Inferior parietal cortex (tissue), 1 donor: ENCODE data around the gene ZNF786.
"Not testable (repeated sequence)": the region's sequence is repeated elsewhere in the genome, so short reads cannot be mapped to it uniquely, and the experiment has no call there.

Source experiments
- DNase-seq: peaks from one replicate; pipeline ENCODE4 v3.0.0-alpha.2; 2016; ENCODE audit errors: extremely low spot score

Gene ZNF786

DNA sequence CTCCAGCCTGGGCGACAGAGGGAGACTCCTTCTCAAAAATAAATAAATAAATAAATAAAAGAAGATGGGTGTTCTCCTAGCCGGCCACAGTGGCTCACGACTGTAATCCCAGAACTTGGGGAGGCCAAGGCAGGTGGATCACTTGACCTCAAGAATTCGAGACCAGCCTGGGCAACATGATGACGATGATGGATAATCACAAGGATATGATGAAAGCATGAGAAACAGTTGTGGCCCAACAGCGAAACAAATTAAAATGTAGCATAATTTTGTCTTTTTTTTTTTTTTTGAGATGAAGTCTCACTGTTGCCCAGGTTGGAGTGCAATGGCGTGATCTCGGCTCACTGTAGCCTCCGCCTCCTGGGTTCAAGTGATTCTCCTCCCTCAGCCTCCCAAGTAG lies 12.9 kb downstream of the ZNF786 start:
- no peak for DNase-seq

DNA sequence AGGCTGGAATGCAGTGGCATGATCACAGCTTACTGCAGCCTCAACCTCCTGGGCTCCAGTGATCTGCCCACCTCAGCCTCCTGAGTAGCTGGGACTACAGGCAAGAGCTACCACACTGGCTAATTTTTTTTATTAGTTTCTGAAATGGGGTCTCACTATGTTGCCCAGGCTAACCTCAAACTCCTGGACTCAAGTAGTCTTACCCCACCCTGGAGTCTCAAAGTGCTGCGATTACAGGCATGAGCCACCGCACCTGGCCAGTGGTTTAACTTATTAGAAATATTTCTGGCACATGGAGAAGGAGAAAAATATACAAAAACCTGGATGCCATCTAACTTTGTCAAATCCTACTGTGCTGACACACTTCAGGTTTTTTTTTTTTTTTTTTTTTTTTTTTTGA lies 15.2 kb downstream of the ZNF786 start:
- no peak for DNase-seq

DNA sequence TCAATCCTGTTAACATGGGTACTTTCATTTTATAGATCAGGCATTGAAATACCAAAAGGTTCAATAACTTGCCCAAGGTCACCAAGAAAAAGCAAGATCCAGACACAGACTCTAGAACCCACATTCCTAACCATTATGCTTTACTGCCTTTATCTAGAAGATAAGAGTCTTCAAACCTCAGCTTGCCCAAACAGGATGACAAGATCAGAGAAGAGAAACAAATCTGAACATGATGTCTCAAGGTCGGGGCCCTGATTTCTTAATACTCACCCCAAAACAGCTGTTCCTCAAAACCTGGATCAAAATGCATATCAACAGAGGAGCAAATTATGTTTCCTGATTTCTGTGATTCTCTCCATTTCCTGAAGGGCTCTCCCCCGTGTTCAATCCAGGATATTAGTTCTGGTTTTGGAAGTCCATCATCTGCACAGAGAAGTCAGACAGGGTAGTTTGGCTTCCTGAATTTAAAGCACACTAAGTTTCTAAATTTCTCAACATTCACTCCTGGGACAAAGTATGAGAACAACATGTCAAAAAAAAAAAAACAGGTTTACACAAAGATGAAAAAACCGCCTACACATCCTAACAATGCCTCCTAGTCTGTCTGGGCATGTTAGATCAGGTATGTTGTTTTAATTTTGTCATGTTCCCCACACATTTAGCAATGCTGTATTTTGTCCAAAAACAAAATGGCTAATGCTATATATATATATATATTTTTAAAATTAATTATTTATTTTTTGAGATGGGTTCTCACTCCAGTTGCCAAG lies 16.2 kb downstream of the ZNF786 start:
- DNase-seq: no peak

DNA sequence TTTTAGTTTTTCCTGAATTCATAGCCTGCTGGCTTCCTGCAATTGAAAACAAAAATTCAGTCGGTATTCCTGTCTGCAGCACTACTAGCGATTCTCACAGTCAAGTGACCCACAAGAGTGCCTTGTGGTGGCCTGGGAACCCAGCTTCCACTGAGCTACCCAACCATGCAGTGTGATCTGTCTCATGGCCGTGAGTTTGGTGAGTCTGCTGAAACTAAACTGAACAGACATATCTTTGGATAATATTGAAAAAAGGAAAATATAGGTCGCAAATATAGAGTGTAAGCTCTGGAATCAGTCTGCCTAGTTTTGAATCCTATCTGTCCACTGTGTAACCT lies 18.1 kb downstream of the ZNF786 start:
- DNase-seq: no peak

DNA sequence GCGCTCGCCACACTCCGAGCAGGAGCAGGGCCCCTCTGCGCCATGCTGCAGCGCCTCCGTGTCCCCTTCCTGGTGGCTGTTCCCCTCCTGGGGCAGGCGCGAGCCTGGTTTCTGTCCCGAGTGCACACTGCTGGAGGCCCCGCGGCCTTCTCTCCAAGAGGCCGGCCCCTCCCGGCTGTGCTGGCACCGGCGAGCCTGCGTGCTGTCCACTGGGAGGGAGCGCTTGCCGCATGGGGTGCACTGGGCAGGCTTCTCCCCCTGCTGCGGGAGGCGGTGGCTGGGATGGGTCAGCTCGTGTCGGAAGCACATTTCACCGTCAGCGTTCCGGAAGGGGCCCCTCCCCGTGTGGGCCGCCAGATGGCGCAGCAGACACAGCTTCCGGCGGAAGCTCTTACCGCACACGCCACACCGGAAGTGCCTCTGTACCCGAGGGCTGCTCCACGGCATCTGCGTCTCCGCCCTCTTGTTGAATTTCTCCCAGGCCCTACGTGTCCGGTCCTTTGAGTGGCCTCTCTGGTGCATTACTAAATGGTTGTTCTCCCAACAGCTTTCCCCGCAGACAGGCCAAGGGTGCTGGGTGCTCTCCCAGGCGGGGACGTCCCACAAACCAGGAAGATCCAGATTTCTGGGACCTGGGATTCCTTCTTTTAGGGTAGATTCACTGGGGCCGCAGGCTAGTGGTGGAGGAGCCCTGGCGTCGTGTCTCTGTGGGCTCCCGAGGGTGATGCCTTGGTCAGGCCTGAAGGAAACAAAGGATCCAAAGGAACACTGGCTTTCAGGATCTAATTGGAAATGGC lies 18.7 kb downstream of the ZNF786 start:
- no peak for DNase-seq

DNA sequence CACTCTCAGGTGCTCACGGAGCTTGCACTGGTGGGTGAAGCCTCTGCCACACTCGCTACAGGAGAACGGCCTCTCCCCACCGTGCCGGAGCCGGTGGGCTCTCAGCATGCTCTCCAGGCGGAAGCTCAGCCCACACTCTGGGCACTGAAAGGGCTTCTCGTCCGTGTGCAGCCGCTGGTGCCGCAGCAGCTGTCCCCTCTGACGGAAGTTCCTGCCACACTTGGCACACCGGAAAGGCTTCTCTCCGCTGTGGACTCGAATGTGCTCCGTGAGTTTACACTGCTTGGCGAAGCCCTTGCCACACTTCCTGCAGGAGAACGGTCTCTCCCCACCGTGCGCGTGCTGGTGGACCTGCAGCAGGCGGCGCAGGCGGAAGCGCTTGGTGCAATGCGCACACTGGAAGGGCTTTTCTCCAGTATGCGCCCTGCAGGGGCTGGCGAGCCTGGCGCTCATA lies 19.3 kb downstream of the ZNF786 start:
- DNase-seq: no peak

DNA sequence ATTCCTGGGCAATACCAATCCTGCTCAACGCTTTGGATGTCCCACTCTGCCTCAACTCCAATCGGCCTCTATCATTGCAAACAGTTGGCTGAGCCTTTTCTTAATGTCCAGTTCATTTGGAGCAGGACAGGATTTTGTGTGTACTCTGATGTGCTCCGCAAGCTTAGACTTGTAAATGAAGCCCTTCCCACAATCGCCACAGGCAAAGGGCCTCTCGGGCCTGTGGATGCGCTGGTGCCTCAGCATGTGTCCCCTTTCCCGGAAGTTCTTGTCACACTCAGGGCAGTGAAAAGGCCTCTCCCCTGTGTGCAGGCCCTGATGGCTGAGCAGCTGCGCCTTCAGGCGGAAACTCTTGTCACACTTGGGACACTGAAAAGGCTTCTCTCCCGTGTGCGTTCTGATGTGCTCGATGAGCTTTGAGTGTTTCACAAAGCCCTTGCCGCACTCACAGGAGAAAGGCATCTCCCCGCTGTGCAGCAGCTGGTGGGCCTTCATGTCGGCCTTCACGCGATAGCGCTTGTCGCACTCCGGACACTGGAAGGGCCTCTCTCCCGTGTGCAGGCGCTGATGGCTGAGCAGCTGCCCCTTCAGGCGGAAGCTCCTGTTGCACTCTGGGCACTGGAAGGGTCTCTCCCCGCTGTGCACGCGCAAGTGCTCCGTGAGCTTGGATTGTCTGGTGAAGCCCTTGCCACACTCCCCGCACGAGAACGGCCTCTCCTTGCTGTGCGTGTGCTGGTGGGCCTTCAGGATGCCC lies 20.0 kb downstream of the ZNF786 start:
- DNase-seq: no peak

DNA sequence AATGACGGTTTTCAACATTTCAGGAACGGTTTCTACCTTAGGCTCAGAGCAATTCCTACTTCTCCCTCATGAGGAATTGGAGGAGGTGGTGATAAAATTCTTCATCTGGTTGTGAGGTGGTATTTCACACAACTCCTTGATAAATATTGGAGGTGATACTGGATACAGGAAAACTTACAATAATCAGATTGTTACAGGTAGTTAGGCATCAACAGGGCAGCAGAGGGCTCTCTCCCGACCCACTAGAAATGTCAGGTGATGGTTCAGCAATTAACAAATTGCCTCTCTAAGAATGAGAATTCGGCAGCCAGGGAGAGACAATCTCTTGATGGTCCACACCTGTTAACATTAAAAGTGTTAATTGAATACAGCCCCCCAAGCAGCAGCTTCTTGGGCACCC lies 22.6 kb downstream of the ZNF786 start:
- no peak for DNase-seq

DNA sequence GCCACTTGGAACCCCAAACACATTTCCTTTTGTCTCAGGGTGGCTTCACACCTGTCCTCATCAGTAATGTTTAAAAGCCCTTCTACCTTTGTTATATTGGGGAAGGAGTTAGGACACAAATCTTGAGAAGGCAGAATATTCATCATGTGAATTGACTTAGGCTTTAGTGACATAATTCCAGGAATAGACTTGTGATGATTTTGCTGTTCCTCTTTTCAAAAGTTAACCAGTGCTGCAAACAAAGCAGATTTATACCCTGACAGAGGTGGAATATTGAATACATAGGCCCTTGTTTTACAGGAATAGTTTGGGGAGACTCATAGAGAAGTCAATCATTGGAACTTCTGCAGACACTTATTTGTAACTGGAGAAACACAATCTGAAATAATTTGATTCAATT lies 27.0 kb downstream of the ZNF786 start:
- no peak for DNase-seq

DNA sequence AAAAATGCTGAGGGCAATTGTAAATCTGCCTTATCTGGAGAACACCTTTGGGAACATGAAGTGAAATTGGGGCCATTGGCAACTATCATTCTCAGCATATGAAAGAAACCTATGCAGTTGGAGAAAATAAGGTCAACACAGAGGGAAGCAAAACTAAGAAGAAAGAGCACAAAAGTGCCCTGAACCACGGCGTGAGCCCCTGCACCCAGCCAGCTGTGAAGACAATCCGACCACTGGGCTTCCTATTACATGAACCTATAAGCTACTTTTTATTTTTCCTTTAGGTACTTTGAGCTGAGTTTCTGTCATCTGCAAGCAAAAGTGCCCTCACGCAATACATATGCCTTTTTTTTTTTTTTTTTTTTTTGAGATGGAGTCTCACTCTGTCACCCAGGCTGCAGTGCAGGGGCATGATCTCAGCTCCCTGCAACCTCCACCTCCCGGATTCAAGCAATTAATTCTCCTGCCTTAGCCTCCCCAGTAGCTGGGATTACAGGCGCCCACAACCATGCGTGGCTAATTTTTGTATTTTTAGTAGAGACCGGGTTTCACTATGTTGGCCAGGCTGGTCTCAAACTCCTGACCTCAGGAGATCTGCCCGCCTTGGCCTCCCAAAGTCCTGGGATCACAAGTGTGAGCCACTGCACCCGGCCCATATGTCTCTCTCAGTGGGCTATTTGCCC lies 28.2 kb downstream of the ZNF786 start:
- DNase-seq: not testable (repeated sequence)

DNA sequence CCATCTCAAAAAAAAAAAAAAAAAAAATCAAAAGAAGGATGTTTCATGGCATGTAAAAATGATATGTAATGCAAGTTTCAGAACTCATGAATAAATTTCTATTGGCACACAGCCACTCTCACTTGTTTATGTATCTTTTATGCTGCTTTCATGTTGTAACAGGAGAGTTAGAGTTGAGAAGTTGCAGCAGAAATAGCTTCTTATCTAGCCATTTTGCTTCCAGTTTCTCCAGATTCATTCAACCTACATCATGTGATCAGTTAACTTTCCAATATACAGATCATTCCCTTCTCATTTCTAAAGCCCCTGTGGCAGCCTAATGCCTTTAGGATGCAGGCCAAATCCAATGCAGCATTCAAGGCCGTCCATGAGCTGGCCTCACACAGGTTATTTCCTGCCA lies 30.4 kb downstream of the ZNF786 start:
- no peak for DNase-seq

DNA sequence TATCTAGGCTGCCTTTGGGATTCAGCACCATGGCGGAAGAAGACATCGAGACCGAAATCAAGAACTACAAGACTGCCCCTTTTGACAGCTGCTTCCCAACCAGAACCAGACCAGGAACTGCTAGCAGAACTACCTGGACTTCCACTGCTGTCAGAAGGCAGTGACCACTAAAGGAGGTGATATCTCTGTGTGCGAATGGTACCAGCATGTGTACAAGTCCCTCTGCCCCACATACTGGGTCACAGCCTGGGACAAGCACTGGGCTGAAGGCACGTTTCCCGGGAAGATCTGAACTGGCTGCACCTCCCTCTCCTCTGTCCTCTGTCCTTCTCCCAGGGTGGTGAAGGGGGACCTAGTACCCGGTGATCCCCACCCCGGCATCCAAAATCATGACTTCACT lies 36.6 kb downstream of the ZNF786 start:
- no peak for DNase-seq

DNA sequence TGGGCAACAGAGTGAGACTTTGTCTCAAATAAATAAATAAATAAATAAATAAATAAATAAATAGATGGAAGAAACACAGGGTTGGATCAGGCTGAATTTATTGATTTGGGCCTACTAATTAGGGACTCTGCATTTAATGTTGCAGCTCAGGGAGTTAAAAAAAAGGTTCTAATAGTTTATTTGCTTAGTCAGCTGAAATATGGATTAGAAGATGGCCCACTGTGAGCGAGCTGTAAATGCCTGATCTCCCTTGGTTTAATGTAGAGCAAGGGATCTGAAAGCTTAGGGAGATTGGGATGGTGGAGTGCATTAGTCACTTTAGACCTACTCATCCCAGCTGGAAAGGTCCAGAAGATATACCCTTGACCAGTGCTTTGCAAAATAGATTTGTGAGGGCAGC lies 37.1 kb downstream of the ZNF786 start:
- DNase-seq: no peak

DNA sequence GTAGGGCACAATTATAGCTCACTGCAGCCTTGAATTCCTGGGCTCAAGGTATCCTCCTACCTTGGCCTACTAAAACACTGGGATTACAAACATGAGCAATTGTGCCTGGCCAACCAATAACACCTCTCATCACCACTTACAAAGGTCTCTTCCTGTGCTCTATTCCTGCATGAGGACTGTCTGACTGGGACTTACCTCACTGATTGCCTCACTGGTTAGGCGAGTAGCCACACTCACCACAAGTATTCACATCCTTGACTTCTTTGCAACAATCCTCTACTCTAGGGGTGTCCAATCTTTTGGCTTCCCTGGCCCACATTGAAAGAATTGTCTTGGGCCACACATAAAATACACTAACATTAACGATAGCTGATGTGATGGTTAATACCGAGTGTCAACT lies 39.6 kb downstream of the ZNF786 start:
- DNase-seq: no peak

DNA sequence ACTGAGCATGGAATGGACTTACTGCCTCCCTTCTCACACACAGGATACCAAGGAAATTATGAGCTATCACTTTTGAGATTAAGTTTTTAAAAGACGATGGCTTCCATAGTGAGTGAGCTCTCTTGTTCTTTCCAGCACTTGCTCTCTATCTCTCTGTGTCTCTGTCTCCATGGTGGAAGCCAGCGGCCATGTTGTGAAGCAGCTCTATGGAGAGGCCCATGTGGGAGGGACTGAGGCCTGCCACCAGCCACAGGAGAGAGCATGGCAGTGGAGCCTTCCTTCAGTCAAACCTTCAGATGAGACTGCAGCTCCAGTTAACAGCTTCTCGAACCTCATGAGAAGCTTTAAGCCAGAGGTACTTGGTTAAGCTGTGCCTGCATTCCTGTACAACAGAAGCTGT lies 41.7 kb downstream of the ZNF786 start:
- DNase-seq: no peak

DNA sequence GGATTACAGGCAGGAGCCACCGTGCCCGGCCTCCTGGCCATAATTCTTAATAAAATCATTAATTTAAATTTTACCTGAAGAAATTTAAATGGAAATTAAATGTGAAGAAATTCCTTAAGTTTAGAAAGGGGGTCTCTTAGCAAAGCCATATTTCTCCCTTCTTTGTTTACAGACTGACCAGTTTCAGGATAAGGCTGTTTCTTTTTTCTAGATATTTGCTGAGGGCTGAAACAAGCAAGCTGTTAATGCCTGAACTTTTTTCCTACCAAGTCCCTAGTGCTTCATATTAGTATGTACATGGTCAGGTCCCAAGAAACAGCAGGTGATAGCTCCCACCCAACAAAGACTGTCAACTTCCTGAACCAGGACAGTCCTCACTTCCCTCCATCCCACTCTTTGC lies 44.1 kb downstream of the ZNF786 start:
- DNase-seq: no peak

DNA sequence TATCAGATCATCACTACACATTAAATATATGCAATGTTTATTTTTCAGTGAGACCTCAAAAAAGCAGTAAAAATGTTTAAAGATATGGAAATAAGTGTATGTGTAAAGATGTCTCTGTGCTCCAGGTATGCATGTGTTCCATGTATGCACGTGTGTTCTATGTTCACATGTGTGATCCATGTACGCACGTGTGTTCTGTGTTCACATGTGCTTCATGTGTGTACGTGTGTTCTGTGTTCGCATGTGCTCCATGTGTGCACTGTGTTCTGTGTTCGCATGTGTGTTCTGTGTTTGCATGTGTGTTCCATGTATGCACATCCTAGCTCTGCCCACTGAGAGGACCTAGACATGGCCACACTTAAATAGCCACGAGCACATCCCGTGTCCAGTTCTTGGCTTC lies 46.6 kb downstream of the ZNF786 start:
- DNase-seq: no peak

DNA sequence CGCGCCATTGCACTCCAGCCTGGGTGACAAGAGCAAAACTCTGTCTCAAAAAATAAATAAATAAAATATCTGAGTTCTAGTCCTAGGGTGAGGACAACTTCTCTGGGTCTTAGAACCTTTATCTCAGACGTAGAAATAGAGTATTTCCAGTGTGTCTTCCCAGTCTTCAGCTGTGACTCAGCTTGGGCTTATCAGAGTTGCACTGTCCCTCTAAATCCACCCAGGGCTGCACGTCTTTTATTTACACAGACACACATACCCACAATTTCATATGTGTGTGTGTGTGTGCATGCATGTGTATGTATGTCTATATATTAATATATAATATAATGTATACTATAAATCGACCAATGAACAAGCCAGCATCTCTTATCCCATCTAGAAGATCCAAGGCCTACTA lies 49.2 kb downstream of the ZNF786 start:
- DNase-seq: no peak

DNA sequence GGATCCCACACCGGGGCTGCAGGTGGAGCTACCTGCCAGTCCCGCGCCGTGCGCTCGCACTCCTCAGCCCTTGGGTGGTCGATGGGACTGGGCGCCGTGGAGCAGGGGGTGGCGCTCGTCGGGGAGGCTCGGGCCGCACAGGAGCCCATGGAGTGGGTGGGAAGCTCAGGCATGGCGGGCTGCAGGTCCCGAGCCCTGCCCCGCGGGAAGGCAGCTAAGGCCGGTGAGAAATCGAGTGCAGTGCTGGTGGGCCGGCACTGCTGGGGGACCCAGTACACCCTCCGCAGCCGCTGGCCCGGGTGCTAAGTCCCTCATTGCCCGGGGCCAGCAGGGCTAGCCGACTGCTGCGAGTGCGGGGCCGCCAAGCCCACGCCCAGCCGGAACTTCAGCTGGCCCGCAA lies 51.9 kb downstream of the ZNF786 start:
- DNase-seq: not testable (repeated sequence)

DNA sequence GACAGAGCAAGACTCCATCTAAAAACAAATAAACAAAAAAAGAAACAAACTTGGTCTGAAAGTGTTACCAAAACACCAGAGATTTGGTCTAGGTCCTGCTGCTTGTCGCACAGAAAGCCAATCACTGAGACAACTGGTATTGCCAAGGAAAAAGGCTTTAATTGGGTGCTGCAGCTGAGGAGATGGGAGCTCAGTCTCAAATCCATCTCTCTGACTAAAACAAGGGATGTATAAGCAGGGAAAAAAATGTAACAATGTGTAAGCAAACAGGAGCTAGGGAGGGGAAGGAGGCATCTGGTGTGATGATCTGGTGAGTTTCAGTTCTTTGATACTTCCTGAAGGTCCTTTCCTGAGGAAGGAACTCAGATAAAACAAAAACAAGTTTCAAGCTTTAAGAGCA lies 53.8 kb downstream of the ZNF786 start:
- no peak for DNase-seq

DNA sequence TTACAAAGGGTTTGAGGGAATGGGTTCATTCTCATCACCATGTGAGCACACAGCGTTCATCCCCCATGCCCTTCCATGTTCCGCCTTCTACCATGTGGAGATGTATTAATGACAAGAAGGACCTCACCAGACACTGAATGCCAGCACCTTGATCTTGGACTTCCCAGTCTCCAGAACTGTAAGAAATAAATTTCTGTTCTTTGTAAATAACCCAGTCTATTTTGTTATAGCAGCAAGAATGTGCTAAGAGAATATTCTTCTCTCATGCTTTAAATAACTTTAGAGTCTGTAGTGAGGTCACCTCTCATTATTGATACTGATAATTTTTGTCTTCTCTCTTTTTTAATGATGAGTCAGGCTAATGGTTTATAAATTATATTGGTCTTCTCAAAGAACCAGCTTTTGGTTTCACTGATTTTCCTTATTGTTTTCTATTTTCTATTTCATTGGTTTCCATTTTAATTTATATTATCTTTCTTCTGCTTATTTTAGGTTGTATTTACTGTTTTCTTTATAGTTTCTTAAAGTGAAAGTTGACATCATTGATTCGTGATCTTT lies 59.1 kb downstream of the ZNF786 start:
- no peak for DNase-seq

DNA sequence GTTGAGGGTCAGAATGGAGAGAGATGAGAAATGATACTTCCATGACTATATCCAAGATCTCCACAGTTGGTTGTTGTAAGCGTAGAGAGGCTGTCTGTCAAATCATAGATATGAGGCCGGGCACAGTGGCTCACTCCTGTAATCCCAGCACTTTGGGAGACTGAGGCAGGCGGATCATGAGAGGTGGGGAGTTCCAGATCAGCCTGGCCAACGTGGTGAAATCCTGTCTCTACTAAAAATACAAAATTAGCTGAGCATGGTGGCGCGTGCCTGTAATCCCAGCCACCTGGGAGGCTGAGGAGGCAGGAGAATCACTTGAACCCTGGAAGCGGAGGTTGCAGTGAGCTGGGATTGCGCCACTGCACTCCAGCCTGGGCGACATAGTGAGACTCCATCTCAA lies 60.1 kb downstream of the ZNF786 start:
- not testable (repeated sequence) for DNase-seq
